Tibial nerve (tissue), 4 donors: ENCODE data around the gene LEUTX. TPM values are rescaled to one million over a fixed set of nuclear protein-coding genes. Genes with fewer than 3 reads are reported as not detected.
"Not testable (repeated sequence)": the region's sequence is repeated elsewhere in the genome, so short reads cannot be mapped to it uniquely, and the experiment has no call there.

Experiments
- DNase-seq, 2 donors: peaks; one replicate each; pipeline ENCODE4 v3.0.0-alpha.2; 2019; ENCODE audit warnings: low spot score in 2 of 2
- H3K27ac ChIP-seq, 4 donors: fragments of 200-600 bp; sonication (generic) in 3 of 4; one replicate each; pipeline ENCODE4 v1.5.1; 2017 to 2019; ENCODE audit warnings: mild to moderate bottlenecking in 1 of 4
- H3K27me3 ChIP-seq, 2 donors: fragments of 200-600 bp; sonication (generic) in 1 of 2; one replicate each; pipeline versions ENCODE4 v1.5.1 to v1.6.0; 2017 to 2019
- H3K36me3 ChIP-seq, 3 donors: fragments of 200-600 bp; sonication (generic); one replicate each; pipeline ENCODE4 v1.5.1; 2018 to 2019
- H3K4me1 ChIP-seq, 4 donors: fragments of 200-600 bp; sonication (generic) in 3 of 4; one replicate each; pipeline ENCODE4 v1.5.1; 2017 to 2019
- H3K4me3 ChIP-seq, 4 donors: fragments of 200-600 bp; sonication (generic) in 3 of 4; one replicate each; pipeline ENCODE4 v1.5.1; 2017 to 2019; ENCODE audit warnings: mild to moderate bottlenecking in 1 of 4, moderate library complexity in 1 of 4
- H3K9me3 ChIP-seq, 4 donors: fragments of 200-600 bp; sonication (generic) in 3 of 4; one replicate each; pipeline ENCODE4 v1.5.1; 2017 to 2019
- CTCF ChIP-seq, 5 experiments: fragments of 200-600 bp in 3 of 5; fragments of 450-650 bp in 2 of 5; sonication (generic) in 3 of 5; IDR thresholded peaks; one replicate each; pipeline ENCODE4 v1.5.1; 2016 to 2019; ENCODE audit warnings: antibody characterized with exemption in 5 of 5, mild to moderate bottlenecking in 3 of 5, moderate library complexity in 2 of 5
- EP300 ChIP-seq, 2 donors: sonication (generic); formaldehyde crosslinking; IDR thresholded peaks; one replicate each; pipeline ENCODE4 v1.6.1; 2017; ENCODE audit warnings: antibody characterized with exemption in 2 of 2, mild to moderate bottlenecking in 1 of 2
- POLR2A ChIP-seq, 2 donors: fragments of 450-650 bp; IDR thresholded peaks; one replicate each; pipeline ENCODE4 v1.6.1; 2017; ENCODE audit warnings: antibody characterized with exemption in 2 of 2, mild to moderate bottlenecking in 2 of 2, moderate library complexity in 2 of 2
- WGBS, 2 donors: methylation state at CpG; one replicate each; pipeline ENCODE4 v1.1.5; 2018; 5-methylcytosine and 5-hydroxymethylcytosine counted together
- total RNA-seq, 4 donors: library from RNA; depleted of rRNA; stranded (reverse); fragments of >200 nt; gene quantifications; one replicate each; pipeline ENCODE4 v1.1.0, GENCODE V29; 2016

Gene LEUTX
- total RNA-seq, 4 donors from 2014 or later, result not detected

DNA sequence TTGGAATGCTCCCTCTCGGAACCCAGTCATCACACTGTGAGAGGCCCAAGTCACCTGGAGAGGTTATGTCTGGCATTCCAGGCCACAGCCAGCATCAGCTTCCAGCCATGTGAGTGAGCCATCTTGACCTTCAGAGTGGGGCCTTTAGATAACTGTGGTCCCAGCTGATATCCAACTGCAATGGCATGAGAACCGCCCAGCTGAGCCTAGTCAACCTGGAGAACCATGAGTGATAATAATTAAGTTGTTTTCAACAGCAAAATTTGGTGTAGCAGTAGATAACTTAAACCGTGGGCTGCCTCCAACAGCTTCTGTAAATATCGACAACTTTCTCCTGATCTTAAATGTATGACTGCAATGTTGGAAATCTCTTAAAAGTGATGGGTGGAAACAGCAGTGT is 30.7 kb downstream of the LEUTX start:
- H3K4me1 ChIP-seq, result no peaks in the 10 kb centered on the region
- no peak overlapping the region for H3K4me3 ChIP-seq
- H3K36me3 ChIP-seq, result no peaks in the 10 kb centered on the region
- H3K27me3 ChIP-seq, result no peaks in the 10 kb centered on the region
- TF ChIP-seq CTCF (IDR thresholded peaks at IDR 0.05), result no peak
- TF ChIP-seq POLR2A (IDR thresholded peaks at IDR 0.05), result no peak
- TF ChIP-seq EP300 (IDR thresholded peaks at IDR 0.05), result no peak
- 94 to 95% methylated on average over 4 of the region's 4 CpGs for WGBS, 2 donors
- no peak overlapping the region for H3K27ac ChIP-seq
- peaks cover 0 to 9% (median 0%) of the 10 kb centered on the region in 4 donors for H3K9me3 ChIP-seq
- no peak for DNase-seq

DNA sequence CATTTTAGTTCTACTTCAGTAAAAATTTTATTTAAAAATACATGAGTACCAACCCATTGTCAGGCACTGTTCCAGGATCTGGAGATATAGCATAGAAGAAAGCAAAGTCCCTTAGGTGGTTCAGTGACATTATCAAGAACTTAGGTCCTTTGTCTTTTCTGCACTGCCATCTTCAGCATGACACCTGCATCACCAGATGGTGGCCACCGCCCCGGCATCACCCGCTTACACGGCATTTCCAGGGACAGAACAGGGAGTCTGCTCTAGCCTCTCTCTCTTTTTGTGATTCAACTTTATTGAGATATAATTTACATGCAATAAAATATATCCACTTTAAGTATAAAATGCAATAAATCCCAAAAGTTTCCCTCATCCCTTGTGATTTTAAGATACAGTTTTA is 31.8 kb downstream of the LEUTX start:
- no peak for DNase-seq
- H3K27me3 ChIP-seq, result no peaks in the 10 kb centered on the region
- H3K36me3 ChIP-seq, result no peaks in the 10 kb centered on the region
- peaks cover 0 to 9% (median 0%) of the 10 kb centered on the region in 4 donors for H3K9me3 ChIP-seq
- no peaks in the 10 kb centered on the region for H3K4me1 ChIP-seq
- no peak overlapping the region for H3K4me3 ChIP-seq
- H3K27ac ChIP-seq, result no peak overlapping the region
- no peak for TF ChIP-seq CTCF (IDR thresholded peaks at IDR 0.05)
- no peak for TF ChIP-seq POLR2A (IDR thresholded peaks at IDR 0.05)
- no peak for TF ChIP-seq EP300 (IDR thresholded peaks at IDR 0.05)
- WGBS, 2 donors, result 82 to 92% methylated on average over 4 of the region's 4 CpGs

GRCh38 chr19:39811064-39811463 is 32.4 kb downstream of the LEUTX start:
- DNase-seq, result no peak
- peaks cover 0 to 9% (median 0%) of the 10 kb centered on the region in 4 donors for H3K9me3 ChIP-seq
- no peak overlapping the region for H3K27ac ChIP-seq
- no peaks in the 10 kb centered on the region for H3K4me1 ChIP-seq
- H3K4me3 ChIP-seq, result no peak overlapping the region
- TF ChIP-seq EP300 (IDR thresholded peaks at IDR 0.05) (no peak), CTCF (IDR thresholded peaks at IDR 0.05) (no peak)
- WGBS, 2 donors, result 92 to 96% methylated on average over 4 of the region's 4 CpGs
- H3K27me3 ChIP-seq, result no peaks in the 10 kb centered on the region
- peaks cover 0 to 4% (median 0%) of the 10 kb centered on the region in 3 donors for H3K36me3 ChIP-seq

DNA sequence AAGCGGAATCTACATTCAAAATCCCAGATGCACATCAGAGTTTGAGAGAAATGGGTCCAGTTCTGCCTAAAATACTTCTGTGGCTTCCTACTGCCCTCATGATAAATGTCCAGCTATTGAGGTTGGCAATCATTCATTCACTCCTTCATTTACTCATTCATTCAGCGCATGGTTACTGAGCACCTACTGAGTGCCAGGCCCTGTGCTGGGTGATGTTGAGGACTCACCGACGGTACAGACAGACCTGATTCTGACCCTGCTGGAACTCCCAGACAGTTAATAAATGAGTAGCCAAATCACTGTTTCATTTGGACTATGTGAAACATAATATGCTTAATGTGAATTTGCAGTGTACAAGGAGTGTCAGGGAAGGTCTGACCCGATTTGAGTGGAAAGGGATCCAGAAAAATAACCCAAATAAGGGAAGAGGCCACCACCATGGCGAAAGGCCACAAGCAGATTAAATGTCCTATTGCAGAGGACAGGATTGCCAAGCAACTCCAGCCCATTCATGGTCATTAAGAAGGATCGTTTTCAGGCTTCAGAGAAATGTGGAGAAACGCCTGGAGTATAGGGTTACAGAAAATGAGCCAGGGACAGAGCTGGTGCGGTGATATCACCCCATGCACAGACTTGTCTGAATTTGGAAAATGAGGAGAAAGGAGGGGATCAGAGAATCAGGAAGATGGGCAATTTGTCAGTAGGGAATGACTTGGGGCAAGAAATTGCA is 34.8 kb downstream of the LEUTX start:
- 66 to 72% methylated on average over 9 of the region's 9 CpGs for WGBS, 2 donors
- Histone ChIP-seq H3K4me3 (no peak overlapping the region), H3K27ac (no peak overlapping the region), H3K36me3 (peaks cover 0 to 17% (median 0%) of the 10 kb centered on the region in 3 donors), H3K4me1 (no peaks in the 10 kb centered on the region), H3K9me3 (peaks cover 0 to 9% (median 0%) of the 10 kb centered on the region in 4 donors), H3K27me3 (no peaks in the 10 kb centered on the region)
- no peak for DNase-seq
- no peak for TF ChIP-seq EP300 (IDR thresholded peaks at IDR 0.05)
- no peak for TF ChIP-seq CTCF (IDR thresholded peaks at IDR 0.05)
- TF ChIP-seq POLR2A (IDR thresholded peaks at IDR 0.05), result no peak

DNA sequence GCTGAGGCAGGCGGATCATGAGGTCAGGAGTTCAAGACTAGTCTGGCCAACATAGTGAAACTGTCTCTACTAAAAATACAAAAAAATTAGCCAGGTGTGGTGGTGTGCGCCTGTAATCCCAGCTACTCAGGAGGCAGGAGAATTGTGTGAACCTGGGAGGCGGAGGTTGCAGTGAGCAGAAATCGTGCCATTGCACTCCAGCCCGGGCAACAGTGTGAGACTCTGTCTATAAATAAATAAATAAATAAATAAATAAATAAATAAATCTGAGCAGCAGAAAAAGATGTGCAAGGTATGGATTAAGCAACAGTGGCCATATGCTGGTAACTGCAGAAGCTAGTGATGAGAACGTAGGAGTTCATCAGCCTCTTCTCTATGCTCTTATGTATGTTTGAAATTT is 35.5 kb downstream of the LEUTX start:
- H3K36me3 ChIP-seq, result peaks cover 0 to 17% (median 0%) of the 10 kb centered on the region in 3 donors
- WGBS, 2 donors, result 88 to 90% methylated on average over 6 of the region's 6 CpGs
- H3K4me1 ChIP-seq, H3K9me3 ChIP-seq, H3K27me3 ChIP-seq, H3K27ac ChIP-seq, DNase-seq, H3K4me3 ChIP-seq: not testable (repeated sequence)
